GM19239 (cell line): ENCODE data around the gene GRIA1.
"Not testable (repeated sequence)": the region's sequence is repeated elsewhere in the genome, so short reads cannot be mapped to it uniquely, and the experiment has no call there.

ENCODE experiments used
- DNase-seq: peaks from one replicate; pipeline ENCODE4 v3.0.0; 2011; ENCODE audit warnings: low spot score; ENCODE audit not compliant: insufficient read length
- FAIRE-seq: peaks from 2 replicates; lab custom pipeline; 2011; peaks lifted over from hg19 to GRCh38; lab: Jason Lieb, UNC

The GRIA1 gene

GRCh38 chr5:153802050-153802821, 311.8 kb downstream of the GRIA1 start:
- FAIRE-seq = no peak
- no peak for DNase-seq

- DNase-seq = no peak
- FAIRE-seq = no peak
These were observed 317.3 kb downstream of the GRIA1 start for GRCh38 chr5:153807801-153808200.

DNA sequence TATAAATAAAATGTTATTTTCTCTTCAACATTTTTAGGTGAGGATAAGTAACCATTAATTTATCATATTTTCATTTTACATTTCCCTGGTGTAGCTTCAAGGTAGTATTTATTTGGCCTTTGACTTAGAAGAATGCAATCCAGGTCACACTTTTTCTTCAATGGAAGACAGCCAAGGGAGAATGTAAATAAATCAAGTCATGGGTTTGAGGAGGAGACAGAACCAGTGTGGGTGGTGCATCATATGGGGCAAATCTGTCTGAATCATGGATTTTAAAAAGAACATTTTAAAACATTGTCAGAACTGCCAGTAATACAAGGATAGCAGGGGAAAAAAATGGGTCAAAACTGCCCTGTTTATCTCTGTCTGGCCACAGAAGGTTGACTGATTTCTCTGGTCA, 318.7 kb downstream of the GRIA1 start:
- FAIRE-seq = no peak
- DNase-seq = no peak

GRCh38 chr5:153813901-153814300, 323.4 kb downstream of the GRIA1 start:
- no peak for DNase-seq
- no peak for FAIRE-seq

- no peak for FAIRE-seq
- DNase-seq = no peak
These were observed 326.4 kb downstream of the GRIA1 start for GRCh38 chr5:153816870-153817269.

GRCh38 chr5:153818626-153819025, 328.2 kb downstream of the GRIA1 start:
- FAIRE-seq = no peak

GRCh38 chr5:153823036-153823435, 332.6 kb downstream of the GRIA1 start:
- no peak for DNase-seq
- no peak for FAIRE-seq

More at GRCh38 chr5:153818626-153819025, 328.2 kb downstream of the GRIA1 start:
- DNase-seq = no peak

DNA sequence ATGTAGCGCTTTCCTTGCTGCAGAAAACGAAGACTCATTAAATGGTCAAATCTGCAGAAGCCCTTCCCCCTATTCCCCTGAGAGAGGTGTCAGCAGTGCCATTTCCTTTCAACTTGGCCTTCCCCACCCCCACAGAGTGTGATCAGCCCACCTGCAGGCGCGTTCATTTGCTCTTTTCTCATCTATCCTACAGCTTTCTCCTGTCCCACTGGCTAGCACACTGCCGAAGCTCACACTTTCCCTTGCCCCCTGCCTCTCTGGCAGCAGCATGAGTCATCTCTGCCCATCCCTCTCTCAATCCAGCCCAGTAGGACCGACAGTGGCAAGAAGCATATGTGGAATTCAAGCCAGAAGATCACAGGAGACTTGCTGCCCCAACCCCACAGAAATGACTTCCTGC, 334.4 kb downstream of the GRIA1 start:
- no peak for DNase-seq
- FAIRE-seq = no peak

GRCh38 chr5:153827397-153827796, 336.9 kb downstream of the GRIA1 start:
- no peak for FAIRE-seq

DNA sequence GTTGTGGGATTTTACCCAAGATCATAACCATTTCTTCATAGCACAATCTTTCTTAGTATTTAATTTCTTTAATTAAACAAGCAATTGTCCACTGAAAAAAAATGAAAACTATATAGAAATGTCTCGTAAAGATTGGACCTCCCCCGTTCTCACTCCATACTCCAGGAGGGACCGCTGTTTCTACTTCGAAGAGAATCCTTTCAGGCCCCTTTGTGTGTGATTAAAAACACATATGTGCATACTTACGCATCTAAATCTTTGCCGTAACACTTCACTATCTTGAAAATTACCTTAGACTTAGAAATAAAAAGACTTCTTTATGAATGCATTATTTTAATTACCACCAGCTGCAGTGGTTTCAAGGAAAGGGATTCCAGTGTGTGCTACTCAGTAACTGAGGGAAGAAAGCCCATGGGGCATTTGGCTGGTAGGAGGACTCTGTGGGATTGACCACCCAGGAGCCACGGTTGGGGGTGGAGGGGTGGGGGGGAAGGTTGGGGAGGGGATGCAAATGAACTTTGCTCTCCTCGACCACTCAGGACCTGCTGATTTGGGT, 339.1 kb downstream of the GRIA1 start:
- no peak for FAIRE-seq
- DNase-seq = no peak

More at GRCh38 chr5:153827397-153827796, 336.9 kb downstream of the GRIA1 start:
- no peak for DNase-seq

DNA sequence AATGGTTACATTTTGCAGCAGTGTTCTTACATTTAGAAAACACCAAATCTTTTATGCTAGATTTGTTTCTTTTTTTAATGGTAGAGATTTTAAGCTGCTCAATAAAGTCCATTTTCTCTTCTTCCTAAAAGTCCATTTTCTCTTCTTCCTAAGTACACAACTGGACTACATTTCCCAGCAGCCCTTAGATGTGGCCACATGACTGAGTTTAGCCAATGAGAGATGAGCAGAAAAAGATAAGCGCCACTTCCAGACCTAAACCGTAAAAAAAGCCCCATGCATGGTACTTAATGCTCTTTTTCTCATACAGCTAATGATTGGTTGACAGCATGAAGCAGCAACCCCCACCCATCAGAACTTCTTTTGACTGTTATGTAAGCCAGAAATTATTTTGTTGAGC, 341.5 kb downstream of the GRIA1 start:
- FAIRE-seq = no peak
- peak; percentile 8 for DNase-seq

DNA sequence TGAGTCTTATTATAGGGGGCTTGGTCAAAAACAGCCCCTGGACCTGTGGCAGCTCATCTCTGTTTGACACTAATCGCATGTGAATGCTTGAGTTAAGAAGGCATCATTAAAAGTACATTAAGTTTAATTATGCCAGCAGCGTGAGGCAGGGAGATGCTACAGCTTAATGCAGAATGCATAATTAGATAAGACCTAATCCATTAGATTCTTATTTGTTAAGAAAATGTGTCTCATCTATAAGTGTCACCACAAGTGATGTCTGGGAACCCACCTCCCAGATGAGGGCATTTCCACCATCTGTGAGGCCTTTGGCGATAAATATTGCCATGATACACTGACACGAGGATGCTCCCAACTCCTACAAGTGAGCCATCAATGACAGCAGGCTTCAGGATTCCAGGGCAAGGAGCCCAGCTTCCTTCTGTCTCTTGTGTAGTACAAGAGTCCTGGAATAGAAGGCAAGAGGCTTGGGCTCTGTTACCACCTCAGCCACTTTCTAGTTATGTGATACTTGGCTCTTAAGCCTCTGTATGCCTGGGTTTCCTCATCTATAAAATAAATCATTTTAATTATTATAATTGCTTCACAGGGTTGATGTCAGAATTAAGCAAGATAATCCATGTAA, 345.5 kb downstream of the GRIA1 start:
- no peak for DNase-seq
- no peak for FAIRE-seq

GRCh38 chr5:153849303-153850113, 359.0 kb downstream of the GRIA1 start:
- FAIRE-seq, DNase-seq: not testable (repeated sequence)

- DNase-seq = no peak
- FAIRE-seq = no peak
These were observed 369.9 kb downstream of the GRIA1 start for GRCh38 chr5:153860195-153860886.

GRCh38 chr5:153862906-153863305, 372.4 kb downstream of the GRIA1 start:
- DNase-seq, FAIRE-seq: not testable (repeated sequence)
